NCI-H2171 treated with DMSO at 0.1 percent for 48 hours (cell line): ENCODE data around the gene OR10H4.
"Not testable (repeated sequence)": the region's sequence is repeated elsewhere in the genome, so short reads cannot be mapped to it uniquely, and the experiment has no call there.

ENCODE experiments used
- DNase-seq: peaks from one replicate; lab custom pipeline; 2025; lab: John Stamatoyannopoulos, UW

OR10H4 gene

DNA sequence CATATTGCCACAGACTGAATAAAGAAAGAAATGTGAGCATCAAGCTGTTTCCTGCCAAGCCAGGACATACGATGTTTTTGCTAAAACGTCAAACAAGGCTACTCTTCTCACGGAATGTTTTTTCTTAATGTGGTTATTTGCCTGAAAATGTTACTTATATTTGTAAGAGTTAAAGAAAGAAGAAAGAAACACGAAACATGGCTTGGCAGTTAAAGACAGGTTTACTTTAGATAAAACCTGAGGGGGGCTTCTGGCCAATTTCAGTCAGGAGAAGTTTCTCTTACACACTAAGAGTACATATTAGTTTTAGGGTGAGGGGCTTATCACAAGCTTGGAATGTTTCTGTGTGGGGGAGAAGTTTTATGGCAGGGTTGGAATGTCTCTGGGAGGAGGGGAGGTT lies 4.4 kb upstream of the OR10H4 start:
- DNase-seq, result no peak

GRCh38 chr19:15945301-15945700 lies 3.5 kb upstream of the OR10H4 start:
- no peak for DNase-seq

GRCh38 chr19:15954820-15955219 lies 6.0 kb downstream of the OR10H4 start:
- DNase-seq, result no peak

DNA sequence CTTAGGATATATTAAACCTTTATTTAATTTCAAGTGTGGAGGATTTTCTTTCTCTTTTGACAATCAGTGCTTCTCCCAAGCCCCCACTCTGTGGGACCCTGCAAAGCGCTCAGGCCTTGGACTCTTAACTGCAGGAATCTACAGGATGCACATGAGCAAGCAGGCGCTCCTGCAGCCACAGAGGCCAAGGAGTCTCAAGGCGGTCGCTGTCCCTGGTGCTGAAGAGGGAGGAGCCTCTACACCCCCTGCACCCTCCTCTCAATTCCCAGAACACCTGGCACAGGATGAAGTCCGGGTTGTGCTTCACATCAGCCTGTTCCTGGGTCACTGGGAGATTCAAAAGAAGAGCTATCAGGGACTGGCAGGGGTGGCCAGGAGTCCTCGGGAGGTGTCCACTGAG lies 13.5 kb downstream of the OR10H4 start:
- no peak for DNase-seq

DNA sequence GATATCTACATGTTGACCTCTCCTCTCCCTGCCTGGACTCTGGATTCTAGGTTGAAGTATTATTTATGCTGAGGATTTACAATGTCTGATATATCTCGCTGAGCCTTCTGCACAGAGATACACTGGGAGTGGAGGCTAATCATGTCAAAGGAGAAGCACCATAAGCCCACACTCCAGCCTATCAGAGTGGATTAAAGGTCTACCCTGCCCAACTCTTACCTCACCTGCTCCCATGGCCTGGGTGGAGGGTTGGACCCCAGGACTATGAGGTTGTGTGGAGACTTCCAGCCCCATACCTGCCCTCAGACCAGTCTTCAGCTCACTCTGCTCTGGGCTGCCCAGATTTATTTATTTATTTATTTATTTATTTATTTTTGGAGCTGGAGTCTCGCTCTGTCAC lies 15.4 kb downstream of the OR10H4 start:
- DNase-seq, result no peak

- DNase-seq, result no peak
These were observed 22.5 kb downstream of the OR10H4 start for GRCh38 chr19:15971224-15971780.

DNA sequence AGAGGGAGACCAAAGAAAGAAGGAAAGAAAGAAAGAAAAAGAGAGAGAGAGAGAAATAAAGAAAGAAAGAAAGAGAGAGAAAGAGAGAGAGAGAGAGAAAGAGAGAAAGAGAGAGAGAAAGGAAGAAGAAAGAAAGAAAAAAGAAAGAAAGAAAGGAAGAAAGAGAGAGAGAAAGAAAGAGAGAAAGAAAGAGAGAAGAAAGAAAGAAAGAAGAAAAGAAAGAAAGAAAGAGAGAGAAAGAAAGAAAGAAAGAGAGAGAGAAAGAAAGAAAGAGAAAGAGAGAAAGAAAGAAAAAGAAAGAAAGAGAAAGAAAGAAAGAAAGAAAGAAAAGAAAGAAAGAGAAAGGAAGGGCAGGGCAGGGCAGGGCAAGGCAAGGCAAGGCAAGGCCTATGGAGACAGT lies 23.2 kb downstream of the OR10H4 start:
- not testable (repeated sequence) for DNase-seq

DNA sequence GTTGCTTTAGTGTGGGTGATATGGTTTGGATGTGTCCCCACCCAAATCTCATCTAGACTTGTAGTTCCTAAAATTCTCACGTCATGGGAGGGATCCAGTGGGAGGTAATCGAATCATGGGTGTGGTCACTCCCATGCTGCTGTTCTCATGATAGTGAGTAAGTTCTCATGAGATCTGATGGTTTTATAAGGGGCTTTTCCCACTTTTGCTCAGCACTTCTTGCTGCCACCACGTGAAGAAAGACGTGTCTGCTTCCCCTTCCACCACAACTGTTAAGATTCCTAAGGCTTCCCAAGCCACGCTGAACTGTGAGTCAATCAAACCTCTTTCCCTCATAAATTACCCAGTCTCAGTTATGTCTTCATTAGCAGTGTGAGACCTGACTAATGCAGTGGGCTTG lies 26.0 kb downstream of the OR10H4 start:
- DNase-seq, result no peak

GRCh38 chr19:15976836-15977689 lies 28.3 kb downstream of the OR10H4 start:
- no peak for DNase-seq

DNA sequence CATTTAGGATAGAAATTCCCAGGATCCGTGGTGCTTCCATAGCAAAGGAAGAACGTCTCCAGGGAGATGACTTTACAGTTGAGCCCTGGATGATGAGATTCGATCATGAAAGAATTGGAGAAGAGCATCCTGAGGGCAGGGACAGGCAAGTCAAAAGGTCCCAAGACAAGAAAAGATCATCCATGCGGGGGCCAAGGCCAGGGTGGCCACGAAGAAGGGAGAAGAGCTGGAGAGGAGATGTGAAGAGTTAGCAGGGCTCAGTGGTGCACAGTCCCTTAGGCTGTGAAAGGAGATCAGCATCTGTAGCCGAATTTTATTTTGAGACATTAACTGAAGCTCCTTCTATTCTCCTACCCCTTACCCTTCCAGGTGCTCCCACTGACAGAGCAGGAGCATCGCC lies 28.9 kb downstream of the OR10H4 start:
- DNase-seq, result no peak

DNA sequence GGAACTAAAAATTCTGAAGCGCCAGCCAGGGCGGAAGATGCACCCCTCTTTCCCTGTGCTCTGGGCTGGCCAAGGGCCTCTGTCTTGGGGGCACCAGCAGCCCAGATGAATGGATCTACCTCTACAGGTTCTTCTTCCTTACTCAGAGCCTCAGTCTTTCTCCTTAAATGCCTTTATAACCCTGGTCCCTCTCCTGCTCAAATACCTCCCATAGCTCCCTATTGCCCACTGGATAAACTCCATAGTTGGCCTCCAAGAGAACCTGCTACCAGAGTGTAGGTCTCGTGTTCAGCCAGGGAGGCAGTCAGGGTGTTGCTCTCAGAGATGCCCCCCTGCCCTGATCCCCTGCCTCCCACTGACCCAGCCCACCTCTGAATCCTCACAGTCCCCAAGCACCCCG lies 30.5 kb downstream of the OR10H4 start:
- no peak for DNase-seq

DNA sequence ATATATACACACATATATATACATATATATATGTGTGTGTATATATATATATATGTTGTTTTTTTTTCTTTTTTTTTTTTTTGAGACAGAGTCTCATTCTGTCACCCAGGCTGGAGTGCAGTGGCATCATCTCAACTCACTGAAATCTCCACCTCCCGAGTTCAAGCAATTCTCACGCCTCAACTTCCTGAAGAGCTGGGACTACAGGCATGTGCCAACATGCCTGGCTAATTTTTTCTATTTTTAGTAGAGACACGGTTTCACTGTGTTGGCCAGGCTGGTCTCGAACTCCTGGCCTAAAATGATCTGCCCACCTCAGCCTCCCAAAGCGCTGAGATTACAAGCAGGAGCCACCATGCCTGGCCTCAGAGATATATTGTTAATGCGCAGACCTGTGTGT lies 37.0 kb downstream of the OR10H4 start:
- DNase-seq, result not testable (repeated sequence)

DNA sequence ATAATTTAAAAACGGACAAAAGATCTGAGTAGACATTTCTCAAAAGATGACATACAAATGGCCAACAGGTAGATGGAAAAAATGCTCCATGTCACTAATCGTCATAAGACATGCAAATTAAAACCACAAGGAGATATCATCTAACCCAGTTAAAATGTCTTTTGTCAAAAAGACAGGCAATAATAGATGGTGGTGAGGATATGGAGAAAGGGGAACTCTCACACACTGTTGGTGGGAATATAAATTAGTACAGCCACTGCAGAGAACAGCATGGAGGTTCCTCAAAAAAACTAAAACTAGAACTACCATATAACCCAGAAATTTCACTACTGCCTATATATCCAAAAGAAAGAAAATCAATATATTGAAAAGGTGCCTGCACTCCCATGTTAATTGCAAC lies 37.9 kb downstream of the OR10H4 start:
- no peak for DNase-seq

DNA sequence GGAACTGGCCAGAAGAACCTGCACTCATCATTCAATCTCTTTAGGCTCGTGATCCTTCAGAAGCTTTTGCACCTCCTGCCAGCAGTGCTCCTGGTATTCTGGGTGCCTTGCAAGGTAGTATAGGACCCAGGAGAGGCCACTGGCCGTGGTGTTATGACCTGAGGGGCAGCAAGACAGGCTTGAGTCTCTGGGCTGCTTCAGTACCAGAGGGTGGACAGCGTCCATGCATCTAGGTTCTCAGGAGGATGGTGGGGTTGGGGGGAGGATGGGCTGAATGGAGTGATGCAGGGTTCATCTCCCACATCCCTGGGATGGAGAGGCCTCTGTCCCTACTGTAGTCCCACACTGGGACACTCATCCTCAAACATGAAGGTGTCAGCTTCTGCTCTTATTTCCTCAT lies 41.1 kb downstream of the OR10H4 start:
- no peak for DNase-seq

- no peak for DNase-seq
These were observed 42.8 kb downstream of the OR10H4 start for GRCh38 chr19:15991602-15992001.

DNA sequence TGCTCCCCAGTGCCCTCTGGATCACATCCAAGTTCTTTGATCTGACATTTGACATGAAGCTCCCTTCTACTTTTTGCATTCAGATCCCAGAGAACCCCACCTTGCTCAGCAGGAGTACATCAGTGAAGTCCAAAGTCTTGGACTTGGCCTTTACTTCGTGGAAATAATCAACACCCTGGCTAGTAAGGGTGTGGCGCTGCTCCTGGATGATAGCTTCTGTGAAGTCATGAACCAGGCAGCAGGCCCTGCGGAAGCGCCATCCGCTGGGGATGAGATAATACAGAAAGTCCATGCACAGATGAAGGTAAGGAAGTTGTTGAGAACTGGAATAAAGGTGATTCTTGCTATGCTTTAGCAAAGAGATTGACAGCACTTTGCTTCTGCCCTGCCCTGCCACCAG lies 43.2 kb downstream of the OR10H4 start:
- no peak for DNase-seq

DNA sequence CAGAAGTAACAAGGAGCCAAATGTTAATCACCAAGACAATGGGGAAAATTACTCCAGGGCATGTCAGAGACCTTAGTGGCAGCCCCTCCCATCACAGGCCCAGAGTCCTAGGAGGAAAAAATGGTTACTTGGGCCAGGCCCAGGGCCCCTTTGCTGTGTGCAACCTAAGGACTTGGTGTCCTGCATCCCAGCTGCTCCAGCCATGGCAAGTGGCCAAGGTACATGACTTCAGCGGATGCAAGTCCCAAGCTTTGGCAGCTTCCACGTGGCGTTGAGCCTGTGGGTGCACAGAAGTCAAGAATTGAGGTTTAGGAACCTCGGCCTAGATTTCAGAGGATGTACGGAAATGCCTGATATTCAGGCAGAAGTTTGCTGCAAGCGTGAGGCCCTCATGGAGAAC lies 46.7 kb downstream of the OR10H4 start:
- DNase-seq, result no peak

DNA sequence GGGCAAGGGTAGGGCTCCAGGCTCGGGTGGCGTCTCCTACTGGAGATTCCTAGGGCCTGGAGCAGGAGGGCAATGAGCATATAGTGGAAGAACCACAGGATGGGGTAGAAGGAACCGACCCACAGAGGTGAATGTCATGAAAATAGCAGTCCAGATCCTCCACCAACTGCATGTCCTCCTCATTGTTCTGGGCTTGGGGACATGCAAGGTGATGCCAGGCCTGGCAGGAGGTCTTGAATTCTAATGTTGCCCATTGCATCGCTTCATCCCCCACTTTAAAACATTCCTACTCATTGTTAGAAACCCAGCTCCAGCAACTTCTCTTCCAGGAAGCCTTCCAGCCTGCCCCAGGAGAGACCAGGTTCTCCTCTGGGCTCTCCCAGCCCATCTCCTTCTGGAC lies 49.4 kb downstream of the OR10H4 start:
- no peak for DNase-seq
